ENCODE data around the gene MED16. TPM values are rescaled to one million over a fixed set of nuclear protein-coding genes. Genes with fewer than 3 reads are reported as not detected.
"Not testable (repeated sequence)": the region's sequence is repeated elsewhere in the genome, so short reads cannot be mapped to it uniquely, and the experiment has no call there.

MED16 gene
- total RNA-seq, 4 donors from 2014 or later: 41.7 to 62.3 (median 45.5) TPM

GRCh38 chr19:855566-856120, 37.3 kb downstream of the MED16 start:
- TF ChIP-seq, protein P1, sequence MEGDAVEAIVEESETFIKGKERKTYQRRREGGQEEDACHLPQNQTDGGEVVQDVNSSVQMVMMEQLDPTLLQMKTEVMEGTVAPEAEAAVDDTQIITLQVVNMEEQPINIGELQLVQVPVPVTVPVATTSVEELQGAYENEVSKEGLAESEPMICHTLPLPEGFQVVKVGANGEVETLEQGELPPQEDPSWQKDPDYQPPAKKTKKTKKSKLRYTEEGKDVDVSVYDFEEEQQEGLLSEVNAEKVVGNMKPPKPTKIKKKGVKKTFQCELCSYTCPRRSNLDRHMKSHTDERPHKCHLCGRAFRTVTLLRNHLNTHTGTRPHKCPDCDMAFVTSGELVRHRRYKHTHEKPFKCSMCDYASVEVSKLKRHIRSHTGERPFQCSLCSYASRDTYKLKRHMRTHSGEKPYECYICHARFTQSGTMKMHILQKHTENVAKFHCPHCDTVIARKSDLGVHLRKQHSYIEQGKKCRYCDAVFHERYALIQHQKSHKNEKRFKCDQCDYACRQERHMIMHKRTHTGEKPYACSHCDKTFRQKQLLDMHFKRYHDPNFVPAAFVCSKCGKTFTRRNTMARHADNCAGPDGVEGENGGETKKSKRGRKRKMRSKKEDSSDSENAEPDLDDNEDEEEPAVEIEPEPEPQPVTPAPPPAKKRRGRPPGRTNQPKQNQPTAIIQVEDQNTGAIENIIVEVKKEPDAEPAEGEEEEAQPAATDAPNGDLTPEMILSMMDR (IDR thresholded peaks at IDR 0.05): no peak
- TF ChIP-seq POLR2A (IDR thresholded peaks at IDR 0.05): no peak
- no peak overlapping the region for H3K4me3 ChIP-seq (ENCODE audit: low read depth, poor library complexity, severe bottlenecking)
- DNase-seq (ENCODE audit: low spot score in 2 of 2): no peak
- WGBS, 2 donors: 74 to 78% methylated on average over 33 to 34 of the region's 40 CpGs
- intact Hi-C loops (cut with DNase I; ENCODE audit: low total_unique reads): loop anchor here (10.0 kb wide), 1 partner anchor 129 kb away; the partner anchor contains the start of gene WDR18

- intact Hi-C loops (cut with DNase I; ENCODE audit: low total_unique reads): loop anchor here (10.0 kb wide), 1 partner anchor 130 kb away; the partner anchor contains the start of gene WDR18
- DNase-seq (ENCODE audit: low spot score in 2 of 2): no peak
- WGBS, 2 donors: 88% methylated on average over 9 to 12 of the region's 12 CpGs
- TF ChIP-seq, protein P1 (IDR thresholded peaks at IDR 0.05): no peak
- TF ChIP-seq POLR2A (IDR thresholded peaks at IDR 0.05): no peak
- H3K4me3 ChIP-seq (ENCODE audit: low read depth, poor library complexity, severe bottlenecking): no peak overlapping the region
Measured at GRCh38 chr19:855142-855541, 37.8 kb downstream of the MED16 start.

DNA sequence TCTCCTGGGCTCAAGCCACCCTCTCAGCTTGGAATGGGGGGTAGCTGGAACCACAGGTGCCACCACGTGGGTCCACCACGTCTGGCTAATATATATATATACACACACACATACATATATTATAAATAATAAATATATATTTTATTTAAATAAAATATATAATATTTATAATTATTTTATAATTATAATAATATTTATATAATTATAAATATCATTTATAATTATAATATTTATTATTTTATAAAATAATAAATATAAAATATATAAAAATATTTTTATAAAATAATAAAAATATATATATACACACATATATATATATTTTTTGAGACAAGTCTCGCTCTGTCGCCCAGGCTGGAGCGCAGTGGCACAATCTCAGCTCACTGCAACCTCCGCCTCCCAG, 38.4 kb downstream of the MED16 start:
- DNase-seq (ENCODE audit: low spot score in 2 of 2): no peak
- H3K4me3 ChIP-seq (ENCODE audit: low read depth, poor library complexity, severe bottlenecking): no peak overlapping the region
- TF ChIP-seq, protein P1 (IDR thresholded peaks at IDR 0.05): no peak
- no peak for TF ChIP-seq POLR2A (IDR thresholded peaks at IDR 0.05)
- intact Hi-C loops (cut with DNase I; ENCODE audit: low total_unique reads): loop anchor here (10.0 kb wide), 1 partner anchor 130 kb away; the partner anchor contains the start of gene WDR18
- 77 to 78% methylated on average over 6 of the region's 6 CpGs for WGBS, 2 donors

GRCh38 chr19:853614-854220, 39.3 kb downstream of the MED16 start:
- H3K4me3 ChIP-seq (ENCODE audit: low read depth, poor library complexity, severe bottlenecking); DNase-seq (ENCODE audit: low spot score in 2 of 2): not testable (repeated sequence)
- intact Hi-C loops (cut with DNase I; ENCODE audit: low total_unique reads): loop anchor here (10.0 kb wide), 1 partner anchor 131 kb away; the partner anchor contains the start of gene WDR18
- 76 to 82% methylated on average over 11 to 12 of the region's 17 CpGs for WGBS, 2 donors

DNA sequence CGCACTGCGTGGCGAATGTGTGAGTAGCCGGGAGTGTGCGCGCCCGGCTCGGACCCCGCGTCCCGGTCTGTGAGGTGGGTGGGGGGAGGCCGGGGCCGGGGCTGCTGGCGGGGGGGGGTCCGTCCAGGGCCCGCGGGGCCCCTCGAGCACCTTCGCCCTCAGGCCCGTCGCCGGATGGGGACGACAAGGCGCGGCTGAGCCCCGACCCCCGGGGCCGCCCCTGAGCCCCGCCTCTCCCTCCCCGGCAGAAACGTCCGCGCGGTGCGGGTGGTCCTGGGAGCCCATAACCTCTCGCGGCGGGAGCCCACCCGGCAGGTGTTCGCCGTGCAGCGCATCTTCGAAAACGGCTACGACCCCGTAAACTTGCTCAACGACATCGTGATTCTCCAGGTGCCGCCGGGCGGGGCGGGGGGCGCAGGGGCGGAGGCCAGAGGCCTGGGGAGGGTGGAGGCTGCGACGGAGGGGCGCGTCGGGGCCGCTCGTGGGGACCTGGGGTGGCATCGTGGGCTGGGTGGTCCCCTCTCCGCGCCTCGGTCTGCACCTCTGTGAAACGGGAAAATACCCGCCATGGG, 39.9 kb downstream of the MED16 start:
- TF ChIP-seq, protein P1 (IDR thresholded peaks at IDR 0.05): no peak
- TF ChIP-seq POLR2A (IDR thresholded peaks at IDR 0.05): no peak
- no peak overlapping the region for H3K4me3 ChIP-seq (ENCODE audit: low read depth, poor library complexity, severe bottlenecking)
- no peak for DNase-seq (ENCODE audit: low spot score in 2 of 2)
- intact Hi-C loops (cut with DNase I; ENCODE audit: low total_unique reads): loop anchor here (10.0 kb wide), 1 partner anchor 132 kb away; the partner anchor contains the start of gene WDR18
- 30% methylated on average over 17 of the region's 67 CpGs; no CpG with 5 or more reads in 1 of the 2 donors for WGBS, 2 donors

Data from lower leg skin (tissue), 4 donors.